Measurements from ENCODE around the gene IMP4. TPM values are rescaled to one million over a fixed set of nuclear protein-coding genes. Genes with fewer than 3 reads are reported as not detected.

The IMP4 gene
- total and polyA plus RNA-seq, 2 of the 13 experiments (the other 11 are each of a cell fraction or from before 2014, with no cell fraction given), result 142 to 158 TPM

- TF ChIP-seq REST (IDR thresholded peaks at IDR 0.05; ENCODE audit: borderline replicate concordance in 1 of 2, low read depth in 1 of 2, low read length in 2 of 2) (peak in 1 of 2 experiments; percentile 22; a peak in 1 of 4 replicates), THYN1 (CRISPR knock-in tag; IDR thresholded peaks at IDR 0.05; ENCODE audit: borderline replicate concordance, low read depth) (0 out of 2 replicates have a peak, but pooled peaks have one; percentile 44), YEATS4 (CRISPR knock-in tag; IDR thresholded peaks at IDR 0.05; ENCODE audit: borderline replicate concordance) (no peak), ZNF605 (CRISPR knock-in tag; IDR thresholded peaks at IDR 0.05) (0 out of 2 replicates have a peak, but pooled peaks have one; percentile 47), HNF4G (IDR thresholded peaks at IDR 0.05; ENCODE audit: borderline replicate concordance, low read depth, low read length) (peak; percentile 31; the same call in 1 of the 2 replicates), HNF4G (CRISPR knock-in tag; IDR thresholded peaks at IDR 0.05; ENCODE audit: borderline replicate concordance, low read depth) (no peak; the same call in 1 of the 2 replicates), SP140L (CRISPR knock-in tag; IDR thresholded peaks at IDR 0.05; ENCODE audit: borderline replicate concordance) (0 out of 2 replicates have a peak, but pooled peaks have one; percentile 11), HBP1 (CRISPR knock-in tag; IDR thresholded peaks at IDR 0.05; ENCODE audit: low read depth) (0 out of 2 replicates have a peak, but pooled peaks have one; percentile 56), ZNF337 (CRISPR knock-in tag; IDR thresholded peaks at IDR 0.05; ENCODE audit: borderline replicate concordance, low read depth) (0 out of 2 replicates have a peak, but pooled peaks have one; percentile 74), RXRA (CRISPR knock-in tag; IDR thresholded peaks at IDR 0.05) (peak; percentile 30; the same call in 1 of the 2 replicates), ATF2 (CRISPR knock-in tag; IDR thresholded peaks at IDR 0.05) (no peak), ZNF282 (IDR thresholded peaks at IDR 0.05; ENCODE audit: partially characterized antibody) (no peak), CEBPB (IDR thresholded peaks at IDR 0.05; ENCODE audit: borderline replicate concordance, low read depth, low read length) (peak; percentile 51; the same call in 1 of the 2 replicates)
- TF ChIP-seq, protein P1, sequence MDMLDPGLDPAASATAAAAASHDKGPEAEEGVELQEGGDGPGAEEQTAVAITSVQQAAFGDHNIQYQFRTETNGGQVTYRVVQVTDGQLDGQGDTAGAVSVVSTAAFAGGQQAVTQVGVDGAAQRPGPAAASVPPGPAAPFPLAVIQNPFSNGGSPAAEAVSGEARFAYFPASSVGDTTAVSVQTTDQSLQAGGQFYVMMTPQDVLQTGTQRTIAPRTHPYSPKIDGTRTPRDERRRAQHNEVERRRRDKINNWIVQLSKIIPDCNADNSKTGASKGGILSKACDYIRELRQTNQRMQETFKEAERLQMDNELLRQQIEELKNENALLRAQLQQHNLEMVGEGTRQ (IDR thresholded peaks at IDR 0.05; ENCODE audit: low read depth, low read length), result no peak
- TF ChIP-seq, protein P1 (CRISPR knock-in tag; IDR thresholded peaks at IDR 0.05; ENCODE audit: borderline replicate concordance), result peak; percentile 37; the same call in 1 of the 2 replicates
- TF ChIP-seq, protein P2, sequence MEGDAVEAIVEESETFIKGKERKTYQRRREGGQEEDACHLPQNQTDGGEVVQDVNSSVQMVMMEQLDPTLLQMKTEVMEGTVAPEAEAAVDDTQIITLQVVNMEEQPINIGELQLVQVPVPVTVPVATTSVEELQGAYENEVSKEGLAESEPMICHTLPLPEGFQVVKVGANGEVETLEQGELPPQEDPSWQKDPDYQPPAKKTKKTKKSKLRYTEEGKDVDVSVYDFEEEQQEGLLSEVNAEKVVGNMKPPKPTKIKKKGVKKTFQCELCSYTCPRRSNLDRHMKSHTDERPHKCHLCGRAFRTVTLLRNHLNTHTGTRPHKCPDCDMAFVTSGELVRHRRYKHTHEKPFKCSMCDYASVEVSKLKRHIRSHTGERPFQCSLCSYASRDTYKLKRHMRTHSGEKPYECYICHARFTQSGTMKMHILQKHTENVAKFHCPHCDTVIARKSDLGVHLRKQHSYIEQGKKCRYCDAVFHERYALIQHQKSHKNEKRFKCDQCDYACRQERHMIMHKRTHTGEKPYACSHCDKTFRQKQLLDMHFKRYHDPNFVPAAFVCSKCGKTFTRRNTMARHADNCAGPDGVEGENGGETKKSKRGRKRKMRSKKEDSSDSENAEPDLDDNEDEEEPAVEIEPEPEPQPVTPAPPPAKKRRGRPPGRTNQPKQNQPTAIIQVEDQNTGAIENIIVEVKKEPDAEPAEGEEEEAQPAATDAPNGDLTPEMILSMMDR (CRISPR knock-in tag; IDR thresholded peaks at IDR 0.05), result peak; percentile 1; the same call in 1 of the 2 replicates
These were observed 49.4 kb downstream of the IMP4 start (continued) for GRCh38 chr2:130391872-130392670.
